HepG2 (cell line): Measurements from ENCODE around the gene MRPL34. TPM values are rescaled to one million over a fixed set of nuclear protein-coding genes. Genes with fewer than 3 reads are reported as not detected.
A peak's percentile ranks its signal among the peaks of the same experiment; 100 is the strongest.

Experiments
- ATF7-NPFF ChIP-seq: sonication (generic); formaldehyde crosslinking; IDR thresholded peaks from 2 replicates; pipeline ENCODE4 v1.8.1; 2023; ENCODE audit warnings: mild to moderate bottlenecking, low read depth, missing genetic modification reagents, moderate library complexity
- BCL6 ChIP-seq: IDR thresholded peaks from 2 replicates; pipeline ENCODE4 v1.6.1; 2016; ENCODE audit warnings: missing genetic modification reagents, missing compliant biosample characterization
- ELF4 ChIP-seq: sonication (generic); formaldehyde crosslinking; IDR thresholded peaks from 2 replicates; pipeline ENCODE4 v1.5.0; 2020; ENCODE audit warnings: missing genetic modification reagents, mild to moderate bottlenecking, moderate library complexity, borderline replicate concordance
- HMGA1 ChIP-seq: sonication (generic); formaldehyde crosslinking; conservative IDR thresholded peaks from 2 replicates; pipeline ENCODE4 v1.4.0; 2020; ENCODE audit warnings: missing genetic modification reagents
- HNRNPLL ChIP-seq: fragments of 200-400 bp; formaldehyde crosslinking; IDR thresholded peaks from 2 replicates; pipeline ENCODE4 v1.6.1; 2017; ENCODE audit warnings: mild to moderate bottlenecking, low read depth, low read length; ENCODE audit not compliant: poor library complexity, severe bottlenecking
- IRF9 ChIP-seq: sonication (generic); formaldehyde crosslinking; IDR thresholded peaks from 2 replicates; pipeline ENCODE4 v1.8.0; 2022; ENCODE audit warnings: missing genetic modification reagents, mild to moderate bottlenecking, borderline replicate concordance
- MEIS1 ChIP-seq: sonication (generic); formaldehyde crosslinking; IDR thresholded peaks from 2 replicates; pipeline ENCODE4 v1.9.0; 2021; ENCODE audit warnings: mild to moderate bottlenecking, missing genetic modification reagents, moderate library complexity, borderline replicate concordance
- POLR2G ChIP-seq: fragments of 200-400 bp; formaldehyde crosslinking; IDR thresholded peaks from 2 replicates; pipeline ENCODE4 v1.6.1; 2018; ENCODE audit warnings: mild to moderate bottlenecking, low read depth, low read length, moderate library complexity
- RXRB ChIP-seq: IDR thresholded peaks from 2 replicates; pipeline ENCODE4 v1.6.1; 2016; ENCODE audit warnings: borderline replicate concordance, missing genetic modification reagents, missing compliant biosample characterization
- SMYD3 ChIP-seq: sonication (generic); formaldehyde crosslinking; IDR thresholded peaks from 2 replicates; pipeline ENCODE4 v1.8.1; 2023; ENCODE audit warnings: mild to moderate bottlenecking, missing genetic modification reagents
- TFE3 ChIP-seq: IDR thresholded peaks from 2 replicates; pipeline ENCODE4 v1.6.1; 2016
- ZBTB14 ChIP-seq: sonication (generic); formaldehyde crosslinking; IDR thresholded peaks from 2 replicates; pipeline ENCODE4 v1.4.0; 2020; ENCODE audit warnings: missing genetic modification reagents
- ZBTB25 ChIP-seq: IDR thresholded peaks from 2 replicates; pipeline ENCODE4 v1.6.1; 2018; ENCODE audit warnings: missing genetic modification reagents
- ZEB1 ChIP-seq: IDR thresholded peaks from 2 replicates; pipeline ENCODE4 v1.6.1; 2012; ENCODE audit warnings: mild to moderate bottlenecking, low read depth, inconsistent platforms; ENCODE audit not compliant: insufficient replicate concordance
- ZKSCAN5 ChIP-seq: sonication (generic); formaldehyde crosslinking; IDR thresholded peaks from 2 replicates; pipeline ENCODE4 v1.5.1; 2020; ENCODE audit warnings: mild to moderate bottlenecking, missing genetic modification reagents
- ZNF33A ChIP-seq: sonication (generic); formaldehyde crosslinking; IDR thresholded peaks from 2 replicates; pipeline ENCODE4 v1.5.1; 2020; ENCODE audit warnings: missing genetic modification reagents, mild to moderate bottlenecking, moderate library complexity, borderline replicate concordance
- ZNF740 ChIP-seq: sonication (generic); formaldehyde crosslinking; IDR thresholded peaks from 2 replicates; pipeline ENCODE4 v1.4.0; 2020; ENCODE audit warnings: missing genetic modification reagents
- polyA plus RNA-seq, 8 experiments: library from polyadenylated mRNA; depleted of rRNA in 3 of 8; stranded (reverse) in 7 of 8; unstranded in 1 of 8; fragments of >200 nt; fragmentation: Illumina TruSeq in 4 of 8; extraction: Trizol in 4 of 8; gene quantifications; 2 replicates each; pipeline versions ENCODE4 v1.2.1 to v1.2.3, GENCODE V29; 2011 to 2016; ENCODE audit warnings: low read depth in 4 of 8, missing spikeins in 1 of 8, mixed read lengths in 1 of 8; ENCODE audit not compliant: insufficient read depth in 1 of 8
- total RNA-seq, 5 experiments: library from RNA; depleted of rRNA; stranded (reverse); fragments of >200 nt; fragmentation: Illumina TruSeq; extraction: Trizol; gene quantifications; 2 replicates each; pipeline ENCODE4 v1.2.3, GENCODE V29; 2016; ENCODE audit warnings: low read depth in 1 of 5

The MRPL34 gene
- total and polyA plus RNA-seq, 2 of the 13 experiments (the other 11 are each of a cell fraction or from before 2014, with no cell fraction given): 74.0 to 77.3 TPM

GRCh38 chr19:17305517-17306284 lies at the start of gene MRPL34 (continued):
- TF ChIP-seq IRF9 (CRISPR knock-in tag) (no peak), ZKSCAN5 (CRISPR knock-in tag) (no peak; the same call in 1 of the 2 replicates), ATF7-NPFF (CRISPR knock-in tag) (peak; percentile 33; the same call in 1 of the 2 replicates), BCL6 (CRISPR knock-in tag) (peak; percentile 62), RXRB (CRISPR knock-in tag) (no peak; the same call in 1 of the 2 replicates), ZBTB14 (CRISPR knock-in tag) (no peak), MEIS1 (CRISPR knock-in tag) (peak; percentile 30; the same call in 1 of the 2 replicates), TFE3 (CRISPR knock-in tag) (0 out of 2 replicates have a peak, but pooled peaks have one; percentile 41), HNRNPLL (peak; percentile 78), SMYD3 (CRISPR knock-in tag) (no peak), ELF4 (no peak), POLR2G (peak; percentile 88), ZNF33A (CRISPR knock-in tag) (no peak; the same call in 1 of the 2 replicates), HMGA1 (CRISPR knock-in tag) (no peak), ZBTB25 (CRISPR knock-in tag) (peak; percentile 62), ZEB1 (no peak), ZNF740 (peak; percentile 50; the same call in 1 of the 2 replicates)
